ENCODE measurements around the gene DCHS2. TPM values are rescaled to one million over a fixed set of nuclear protein-coding genes. Genes with fewer than 3 reads are reported as not detected.

Gene DCHS2
- total and polyA plus RNA-seq, 2 experiments from 2014 or later = 0.12 to 1.7 TPM

GRCh38 chr4:154526151-154526550 is 34.6 kb upstream of the DCHS2 start:
- WGBS (ENCODE audit: low lambda C conversion rate, missing lambda C conversion rate) = 65% methylated on average over 2 of the region's 2 CpGs
- no peaks in the 10 kb centered on the region for H3K9me3 ChIP-seq (ENCODE audit: low read depth)
- H3K27ac ChIP-seq = no peak overlapping the region
- no peaks in the 10 kb centered on the region for H3K36me3 ChIP-seq (replicated peaks; ENCODE audit: insufficient read depth, low read depth)
- no peaks in the 10 kb centered on the region for H3K4me1 ChIP-seq (ENCODE audit: insufficient read depth)
- no peaks in the 10 kb centered on the region for H3K9me2 ChIP-seq (replicated peaks; ENCODE audit: insufficient read depth)
- peaks cover 16% of the 10 kb centered on the region for H3K27me3 ChIP-seq
- H3K4me3 ChIP-seq = no peak overlapping the region
- H2AFZ ChIP-seq = no peak overlapping the region
- no peak for TF ChIP-seq EZH2phosphoT487 (IDR thresholded peaks at IDR 0.05; ENCODE audit: low read depth, severe bottlenecking, unreplicated experiment)
- no peaks in the 10 kb centered on the region for H4K20me1 ChIP-seq (ENCODE audit: insufficient read depth, poor library complexity, severe bottlenecking)
- no peak for DNase-seq (ENCODE audit: low spot score)
- H3K79me2 ChIP-seq = no peaks in the 10 kb centered on the region
- H3K4me2 ChIP-seq = no peak overlapping the region

- Histone ChIP-seq H4K20me1 (ENCODE audit: insufficient read depth, poor library complexity, severe bottlenecking) (no peaks in the 10 kb centered on the region), H3K27me3 (peaks cover 6% of the 10 kb centered on the region), H3K36me3 (replicated peaks; ENCODE audit: insufficient read depth, low read depth) (no peaks in the 10 kb centered on the region), H3K79me2 (no peaks in the 10 kb centered on the region), H2AFZ (no peak overlapping the region), H3K4me1 (ENCODE audit: insufficient read depth) (no peaks in the 10 kb centered on the region), H3K4me2 (no peak overlapping the region), H3K27ac (no peak overlapping the region), H3K9me3 (ENCODE audit: low read depth) (no peaks in the 10 kb centered on the region), H3K9me2 (replicated peaks; ENCODE audit: insufficient read depth) (no peaks in the 10 kb centered on the region), H3K4me3 (no peak overlapping the region)
- TF ChIP-seq EZH2 (IDR thresholded peaks at IDR 0.05; ENCODE audit: borderline replicate concordance) (no peak), CTCF (IDR thresholded peaks at IDR 0.05; ENCODE audit: poor library complexity) (no peak), EZH2phosphoT487 (IDR thresholded peaks at IDR 0.05; ENCODE audit: low read depth, severe bottlenecking, unreplicated experiment) (no peak)
- DNase-seq (ENCODE audit: low spot score) = no peak
Measured at GRCh38 chr4:154521607-154522006, 30.0 kb upstream of the DCHS2 start.

- H3K4me3 ChIP-seq = no peak overlapping the region
- no peak overlapping the region for H3K27ac ChIP-seq
- peaks cover 5% of the 10 kb centered on the region for H3K27me3 ChIP-seq
- 59% methylated on average over 4 of the region's 4 CpGs for WGBS (ENCODE audit: low lambda C conversion rate, missing lambda C conversion rate)
- no peak for TF ChIP-seq EZH2 (IDR thresholded peaks at IDR 0.05; ENCODE audit: borderline replicate concordance)
- no peak for TF ChIP-seq EZH2phosphoT487 (IDR thresholded peaks at IDR 0.05; ENCODE audit: low read depth, severe bottlenecking, unreplicated experiment)
- TF ChIP-seq CTCF (IDR thresholded peaks at IDR 0.05; ENCODE audit: poor library complexity) = no peak
- H3K4me2 ChIP-seq = no peak overlapping the region
- H3K4me1 ChIP-seq (ENCODE audit: insufficient read depth) = no peaks in the 10 kb centered on the region
- DNase-seq (ENCODE audit: low spot score) = no peak
- no peaks in the 10 kb centered on the region for H4K20me1 ChIP-seq (ENCODE audit: insufficient read depth, poor library complexity, severe bottlenecking)
- no peak overlapping the region for H2AFZ ChIP-seq
- H3K36me3 ChIP-seq (replicated peaks; ENCODE audit: insufficient read depth, low read depth) = no peaks in the 10 kb centered on the region
- no peaks in the 10 kb centered on the region for H3K79me2 ChIP-seq
- no peaks in the 10 kb centered on the region for H3K9me2 ChIP-seq (replicated peaks; ENCODE audit: insufficient read depth)
- H3K9me3 ChIP-seq (ENCODE audit: low read depth) = no peaks in the 10 kb centered on the region
Measured at GRCh38 chr4:154519214-154519613, 27.6 kb upstream of the DCHS2 start.

- no peaks in the 10 kb centered on the region for H3K9me3 ChIP-seq (ENCODE audit: low read depth)
- no peaks in the 10 kb centered on the region for H3K36me3 ChIP-seq (replicated peaks; ENCODE audit: insufficient read depth, low read depth)
- no peaks in the 10 kb centered on the region for H4K20me1 ChIP-seq (ENCODE audit: insufficient read depth, poor library complexity, severe bottlenecking)
- no peaks in the 10 kb centered on the region for H3K79me2 ChIP-seq
- H3K4me2 ChIP-seq = no peak overlapping the region
- no peaks in the 10 kb centered on the region for H3K9me2 ChIP-seq (replicated peaks; ENCODE audit: insufficient read depth)
- no peak for DNase-seq (ENCODE audit: low spot score)
- TF ChIP-seq EZH2 (IDR thresholded peaks at IDR 0.05; ENCODE audit: borderline replicate concordance) = no peak
- no peak for TF ChIP-seq CTCF (IDR thresholded peaks at IDR 0.05; ENCODE audit: poor library complexity)
- no peak for TF ChIP-seq EZH2phosphoT487 (IDR thresholded peaks at IDR 0.05; ENCODE audit: low read depth, severe bottlenecking, unreplicated experiment)
- H3K4me1 ChIP-seq (ENCODE audit: insufficient read depth) = no peaks in the 10 kb centered on the region
- H2AFZ ChIP-seq = no peak overlapping the region
- H3K4me3 ChIP-seq = no peak overlapping the region
- WGBS (ENCODE audit: low lambda C conversion rate, missing lambda C conversion rate) = 97% methylated on average over 4 of the region's 4 CpGs
- H3K27ac ChIP-seq = no peak overlapping the region
- H3K27me3 ChIP-seq = peaks cover 5% of the 10 kb centered on the region
Measured at GRCh38 chr4:154517591-154517990, 26.0 kb upstream of the DCHS2 start.
